ENCODE results near the gene COL4A2. TPM values are rescaled to one million over a fixed set of nuclear protein-coding genes. Genes with fewer than 3 reads are reported as not detected.

The COL4A2 gene
- total RNA-seq, 1 experiment from 2014 or later: 1.6 TPM

GRCh38 chr13:110475117-110475516 is 168.0 kb downstream of the COL4A2 start:
- no peaks in the 10 kb centered on the region for H3K4me1 ChIP-seq (ENCODE audit: control insufficient read depth in 1 of 2, insufficient read depth in 2 of 2, low read length in 2 of 2)
- H3K4me2 ChIP-seq (ENCODE audit: low read length): no peak overlapping the region
- no peak overlapping the region for H3K27ac ChIP-seq (ENCODE audit: low read depth, low read length)
- no peaks in the 10 kb centered on the region for H3K79me2 ChIP-seq (ENCODE audit: insufficient read depth, low read length)
- POLR2A ChIA-PET: no interaction called here
- no peak overlapping the region for H3K9ac ChIP-seq (ENCODE audit: low read length)
- H3K27me3 ChIP-seq (ENCODE audit: insufficient read depth, low read length): no peaks in the 10 kb centered on the region; the same call in 1 of the 2 replicates
- CTCF ChIA-PET: no interaction called here
- no peak for TF ChIP-seq FOSL1 (IDR thresholded peaks at IDR 0.05; ENCODE audit: low read depth)
- TF ChIP-seq EGR1 (IDR thresholded peaks at IDR 0.05; ENCODE audit: low read depth): no peak
- TF ChIP-seq SIN3A (IDR thresholded peaks at IDR 0.05; ENCODE audit: low read depth): no peak
- RAD21 ChIA-PET (ENCODE audit: low non-redundant PET in 1 of 2, low total read pairs in 2 of 2, uncharacterized antibody in 2 of 2, unreplicated experiment in 2 of 2): no interaction called here
- H3K9me2 ChIP-seq (ENCODE audit: insufficient read depth): no peaks in the 10 kb centered on the region
- intact Hi-C loops (cut with micrococcal nuclease): no loop called here
- no peak for DNase-seq (ENCODE audit: low read depth, low spot score)
- BruUV-seq (replicated peaks): no TSS peak
- no peak overlapping the region for H2AFZ ChIP-seq (ENCODE audit: low read depth, low read length, poor library complexity, severe bottlenecking)
- ATAC-seq: no peak
- no peaks in the 10 kb centered on the region for H3K9me3 ChIP-seq (ENCODE audit: control insufficient read depth in 1 of 2, insufficient read depth in 1 of 2, low read depth in 1 of 2, low read length in 2 of 2)
- no peaks in the 10 kb centered on the region for H3K36me3 ChIP-seq (ENCODE audit: control insufficient read depth in 1 of 2, insufficient read depth in 2 of 2, low read length in 2 of 2)
- H3K4me3 ChIP-seq (replicated peaks in 1 of 2; ENCODE audit: low read depth in 1 of 2, low read length in 2 of 2): no peak overlapping the region
- H4K20me1 ChIP-seq (ENCODE audit: insufficient read depth): no peaks in the 10 kb centered on the region

GRCh38 chr13:110475550-110476219 is 168.6 kb downstream of the COL4A2 start:
- Histone ChIP-seq H3K9me3 (ENCODE audit: control insufficient read depth in 1 of 2, insufficient read depth in 1 of 2, low read depth in 1 of 2, low read length in 2 of 2) (no peaks in the 10 kb centered on the region), H3K9ac (ENCODE audit: low read length) (no peak overlapping the region), H3K9me2 (ENCODE audit: insufficient read depth) (no peaks in the 10 kb centered on the region), H2AFZ (ENCODE audit: low read depth, low read length, poor library complexity, severe bottlenecking) (no peak overlapping the region), H3K4me3 (replicated peaks in 1 of 2; ENCODE audit: low read depth in 1 of 2, low read length in 2 of 2) (no peak overlapping the region), H3K4me2 (ENCODE audit: low read length) (no peak overlapping the region), H3K79me2 (ENCODE audit: insufficient read depth, low read length) (no peaks in the 10 kb centered on the region), H3K27ac (ENCODE audit: low read depth, low read length) (no peak overlapping the region), H3K36me3 (ENCODE audit: control insufficient read depth in 1 of 2, insufficient read depth in 2 of 2, low read length in 2 of 2) (no peaks in the 10 kb centered on the region), H3K4me1 (ENCODE audit: control insufficient read depth in 1 of 2, insufficient read depth in 2 of 2, low read length in 2 of 2) (no peaks in the 10 kb centered on the region), H4K20me1 (ENCODE audit: insufficient read depth) (no peaks in the 10 kb centered on the region), H3K27me3 (ENCODE audit: insufficient read depth, low read length) (peaks cover 3% of the 10 kb centered on the region; the same call in 1 of the 2 replicates)
- no peak for ATAC-seq
- CTCF ChIA-PET: no interaction called here
- POLR2A ChIA-PET: no interaction called here
- BruUV-seq (replicated peaks): no TSS peak
- intact Hi-C loops (cut with micrococcal nuclease): no loop called here
- DNase-seq (ENCODE audit: low read depth, low spot score): no peak
- TF ChIP-seq TCF7L2 (IDR thresholded peaks at IDR 0.05; ENCODE audit: borderline replicate concordance, extremely low read depth, insufficient read depth, insufficient read length) (no peak), RAD21 (IDR thresholded peaks at IDR 0.05; ENCODE audit: low read depth) (no peak), EGR1 (IDR thresholded peaks at IDR 0.05; ENCODE audit: low read depth) (no peak), SP1 (IDR thresholded peaks at IDR 0.05; ENCODE audit: low read depth) (no peak), JUND (IDR thresholded peaks at IDR 0.05) (no peak), MAX (IDR thresholded peaks at IDR 0.05) (no peak), ZBTB33 (IDR thresholded peaks at IDR 0.05; ENCODE audit: extremely low read depth, insufficient replicate concordance, low read length) (no peak), CEBPB (IDR thresholded peaks at IDR 0.05; ENCODE audit: low read depth) (no peak)
- RAD21 ChIA-PET (ENCODE audit: low non-redundant PET in 1 of 2, low total read pairs in 2 of 2, uncharacterized antibody in 2 of 2, unreplicated experiment in 2 of 2): no interaction called here
